ES-I3 (cell line): ENCODE results near the gene PLD4.
"Not testable (repeated sequence)": the region's sequence is repeated elsewhere in the genome, so short reads cannot be mapped to it uniquely, and the experiment has no call there.

ENCODE experiments used
- H3K36me3 ChIP-seq: 2 replicates; pipeline ENCODE4 v1.6.1; 2013; ENCODE audit warnings: mild to moderate bottlenecking, low read length, control low read depth, moderate library complexity; ENCODE audit not compliant: insufficient read depth
- H3K4me1 ChIP-seq: 2 replicates; pipeline ENCODE4 v1.6.1; 2013; ENCODE audit warnings: mild to moderate bottlenecking, control low read depth, low read length; ENCODE audit not compliant: insufficient read depth
- H3K9ac ChIP-seq: 2 replicates; pipeline ENCODE4 v1.6.1; 2013; ENCODE audit warnings: low read depth, mild to moderate bottlenecking, low read length, moderate library complexity
- H3K9me3 ChIP-seq: 2 replicates; pipeline ENCODE4 v1.6.1; 2013; ENCODE audit warnings: mild to moderate bottlenecking, low read length, moderate library complexity; ENCODE audit not compliant: control insufficient read depth, insufficient read depth

The PLD4 gene

DNA sequence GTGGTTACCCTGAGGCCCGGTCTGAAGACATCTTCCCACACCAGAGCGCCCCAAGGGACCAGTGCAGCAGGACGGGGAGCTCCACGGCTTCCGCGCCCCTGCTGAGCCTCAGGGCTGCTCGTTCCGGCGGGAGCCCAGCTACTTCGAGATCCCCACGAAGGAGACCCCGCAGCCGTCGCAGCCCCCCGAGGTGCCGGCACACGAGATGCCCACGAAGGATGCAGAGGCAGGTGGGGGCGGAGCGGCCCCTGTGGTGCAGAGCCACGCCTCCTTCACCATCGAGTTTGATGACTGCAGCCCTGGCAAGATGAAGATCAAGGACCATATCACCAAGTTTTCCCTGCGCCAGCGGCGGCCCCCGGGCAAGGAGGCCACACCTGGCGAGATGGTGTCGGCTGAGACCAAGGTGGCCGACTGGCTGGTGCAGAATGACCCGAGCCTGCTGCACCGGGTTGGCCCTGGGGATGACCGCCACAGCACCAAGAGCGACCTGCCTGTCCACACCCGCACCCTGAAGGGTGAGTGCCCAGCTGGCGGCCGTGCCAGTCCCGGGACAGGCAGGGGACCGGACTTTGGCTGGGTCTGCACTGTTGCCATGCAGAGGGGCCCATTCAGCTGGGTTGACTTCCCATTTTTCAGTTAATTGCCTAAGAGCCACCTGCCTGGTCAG is 41.6 kb upstream of the PLD4 start:
- Histone ChIP-seq H3K36me3 (no peaks in the 10 kb centered on the region), H3K9ac (no peak overlapping the region), H3K9me3 (no peaks in the 10 kb centered on the region), H3K4me1 (peaks cover 10% of the 10 kb centered on the region; the same call in 1 of the 2 replicates)

DNA sequence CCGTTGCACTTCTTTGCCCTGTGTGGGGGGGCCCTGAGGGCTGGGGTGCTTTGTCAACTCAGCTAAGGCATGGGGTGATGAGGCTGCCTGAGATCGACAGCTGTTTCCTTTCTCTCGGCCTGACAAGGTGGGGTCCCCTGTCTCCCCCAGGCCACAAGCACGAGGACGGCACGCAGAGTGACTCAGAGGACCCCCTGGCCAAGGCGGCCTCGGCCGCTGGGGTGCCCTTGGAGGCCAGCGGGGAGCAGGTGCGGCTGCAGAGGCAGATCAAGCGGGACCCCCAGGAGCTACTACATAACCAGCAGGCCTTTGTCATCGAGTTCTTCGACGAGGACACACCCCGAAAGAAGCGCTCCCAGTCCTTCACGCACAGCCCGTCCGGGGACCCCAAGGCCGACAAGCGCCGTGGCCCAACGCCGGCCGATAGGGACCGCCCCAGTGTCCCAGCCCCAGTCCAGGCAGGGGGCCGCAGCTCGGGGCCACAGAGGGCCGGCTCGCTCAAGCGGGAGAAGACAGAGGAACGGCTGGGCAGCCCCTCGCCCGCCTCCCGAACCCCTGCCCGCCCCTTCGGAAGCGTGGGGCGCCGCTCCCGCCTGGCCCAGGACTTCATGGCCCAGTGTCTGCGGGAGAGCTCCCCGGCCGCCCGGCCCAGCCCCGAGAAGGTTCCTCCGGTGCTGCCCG is 40.9 kb upstream of the PLD4 start:
- Histone ChIP-seq H3K9ac (no peak overlapping the region), H3K9me3 (no peaks in the 10 kb centered on the region), H3K4me1 (peaks cover 10% of the 10 kb centered on the region; the same call in 1 of the 2 replicates), H3K36me3 (no peaks in the 10 kb centered on the region)

DNA sequence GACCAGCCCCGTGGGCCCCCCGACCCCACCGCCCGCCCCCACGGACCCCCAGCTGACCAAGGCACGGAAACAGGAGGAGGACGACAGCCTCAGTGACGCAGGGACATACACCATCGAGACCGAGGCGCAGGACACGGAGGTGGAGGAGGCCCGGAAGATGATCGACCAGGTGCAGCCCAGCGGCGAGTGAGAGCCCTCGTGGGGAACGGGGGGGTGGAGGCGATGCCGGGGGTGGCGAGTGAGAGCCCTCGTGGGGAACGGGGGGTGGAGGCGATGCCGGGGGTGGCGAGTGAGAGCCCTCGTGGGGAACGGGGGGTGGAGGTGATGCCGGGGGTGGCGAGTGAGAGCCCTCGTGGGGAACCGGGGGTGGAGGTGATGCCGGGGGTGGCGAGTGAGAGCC is 40.3 kb upstream of the PLD4 start:
- H3K9ac ChIP-seq = not testable (repeated sequence)

DNA sequence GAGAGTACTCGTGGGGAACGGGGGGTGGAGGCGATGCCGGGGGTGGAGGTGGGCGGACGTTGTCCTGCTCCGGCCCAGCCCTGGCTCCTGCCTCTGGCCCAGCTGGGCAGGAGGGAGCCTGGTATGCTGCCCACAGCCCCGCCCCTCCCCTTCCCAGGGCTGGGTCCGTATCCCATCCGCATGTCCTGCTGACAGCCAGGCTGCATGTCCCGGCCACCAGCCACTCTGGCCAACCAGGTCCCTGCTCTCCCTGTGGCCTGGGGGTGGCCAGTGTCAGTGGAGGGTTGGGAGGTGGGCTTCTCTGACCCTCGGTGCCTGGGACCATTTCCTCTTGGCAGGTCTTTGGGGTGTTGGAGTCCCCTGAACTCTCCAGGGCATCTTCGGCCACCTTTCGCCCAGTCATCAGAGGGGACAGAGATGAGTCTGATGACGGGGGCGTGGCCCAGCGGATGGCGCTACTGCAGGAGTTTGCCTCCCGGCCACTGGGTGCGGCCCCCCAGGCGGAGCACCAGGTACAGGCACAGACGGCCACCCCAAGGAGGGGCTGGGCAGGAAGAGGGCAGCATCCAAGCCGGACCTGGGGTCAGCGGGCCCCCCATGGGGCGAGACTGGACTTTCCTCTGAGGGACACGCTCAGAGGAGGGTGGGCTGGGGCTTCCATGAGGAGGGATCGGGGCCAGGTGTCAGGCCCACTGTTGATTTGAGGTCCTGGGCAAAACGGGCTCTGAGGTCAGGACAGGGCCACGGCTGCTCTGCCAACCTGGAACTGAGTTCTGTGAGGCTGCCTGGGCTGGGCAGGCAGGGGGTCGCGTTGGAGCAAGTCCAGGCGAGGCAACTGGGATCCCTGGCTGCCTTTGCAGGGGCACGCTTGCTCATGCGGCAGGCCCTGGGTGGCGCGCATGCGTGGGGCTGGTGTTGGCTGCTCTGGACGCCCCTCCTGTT is 39.4 kb upstream of the PLD4 start:
- no peak overlapping the region for H3K9ac ChIP-seq
- H3K36me3 ChIP-seq = no peaks in the 10 kb centered on the region
- peaks cover 10% of the 10 kb centered on the region; the same call in 1 of the 2 replicates for H3K4me1 ChIP-seq
- H3K9me3 ChIP-seq = no peaks in the 10 kb centered on the region

More for the DNA sequence above, 40.3 kb upstream of the PLD4 start:
- not testable (repeated sequence) for H3K4me1 ChIP-seq, H3K9me3 ChIP-seq, H3K36me3 ChIP-seq

DNA sequence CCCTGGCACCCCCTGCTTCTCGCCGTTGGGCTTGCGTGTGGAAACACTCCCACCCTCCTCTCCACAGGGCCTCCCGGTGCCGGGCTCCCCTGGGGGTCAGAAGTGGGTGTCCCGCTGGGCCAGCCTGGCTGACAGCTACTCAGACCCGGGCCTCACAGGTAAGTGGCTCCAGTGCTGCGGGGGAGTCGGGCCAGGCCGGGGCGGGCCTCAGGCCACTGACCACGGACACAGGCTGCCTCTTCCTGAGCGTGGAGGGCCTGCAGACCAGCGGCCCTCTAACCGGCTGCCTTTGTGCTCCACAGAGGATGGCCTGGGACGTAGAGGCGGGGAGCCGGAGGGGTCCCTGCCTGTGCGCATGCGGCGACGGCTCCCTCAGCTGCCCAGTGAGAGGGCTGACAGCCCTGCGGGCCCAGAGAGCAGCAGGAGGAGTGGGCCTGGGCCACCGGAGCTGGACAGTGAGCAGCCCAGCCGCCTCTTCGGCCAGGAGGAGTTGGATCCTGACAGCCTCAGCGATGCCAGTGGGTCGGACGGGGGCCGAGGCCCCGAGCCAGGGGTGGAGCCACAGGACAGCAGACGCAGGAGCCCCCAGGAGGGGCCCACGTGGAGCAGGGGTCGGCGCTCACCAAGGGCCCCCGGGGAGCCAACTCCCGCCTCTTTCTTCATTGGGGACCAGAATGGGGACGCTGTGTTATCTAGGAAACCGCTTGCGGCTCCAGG is 38.5 kb upstream of the PLD4 start:
- Histone ChIP-seq H3K4me1 (peaks cover 10% of the 10 kb centered on the region; the same call in 1 of the 2 replicates), H3K9me3 (no peaks in the 10 kb centered on the region), H3K36me3 (no peaks in the 10 kb centered on the region), H3K9ac (no peak overlapping the region)

DNA sequence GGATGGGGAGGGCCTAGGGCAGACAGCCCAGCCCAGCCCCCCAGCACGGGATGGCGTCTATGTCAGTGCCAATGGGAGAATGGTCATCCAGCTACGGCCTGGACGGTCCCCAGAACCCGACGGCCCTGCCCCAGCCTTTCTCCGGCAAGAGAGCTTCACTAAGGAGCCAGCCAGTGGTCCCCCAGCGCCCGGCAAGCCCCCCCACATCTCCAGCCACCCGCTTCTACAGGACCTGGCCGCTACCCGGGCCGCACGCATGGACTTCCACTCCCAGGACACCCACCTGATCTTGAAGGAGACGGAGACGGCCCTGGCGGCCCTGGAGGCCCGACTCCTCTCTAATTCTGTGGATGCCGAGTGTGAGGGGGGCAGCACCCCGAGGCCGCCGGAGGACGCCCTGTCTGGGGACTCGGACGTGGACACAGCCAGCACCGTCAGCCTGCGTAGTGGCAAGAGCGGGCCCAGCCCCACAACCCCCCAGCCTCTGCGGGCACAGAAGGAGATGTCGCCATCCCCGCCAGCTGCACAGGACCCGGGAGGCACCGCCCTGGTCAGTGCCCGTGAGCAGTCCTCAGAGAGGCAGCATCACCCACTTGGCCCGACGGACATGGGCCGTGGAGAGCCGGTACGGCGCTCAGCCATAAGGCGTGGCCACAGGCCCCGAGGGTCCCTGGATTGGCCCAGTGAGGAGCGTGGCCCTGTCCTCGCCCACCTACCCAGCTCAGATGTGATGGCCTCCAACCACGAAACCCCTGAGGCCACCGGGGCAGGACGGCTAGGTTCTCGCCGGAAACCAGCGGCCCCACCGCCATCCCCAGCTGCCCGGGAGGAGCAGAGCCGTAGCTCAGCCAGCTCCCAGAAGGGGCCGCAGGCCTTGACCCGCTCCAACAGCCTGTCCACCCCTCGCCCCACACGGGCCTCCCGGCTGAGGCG is 37.7 kb upstream of the PLD4 start:
- H3K4me1 ChIP-seq = peaks cover 6% of the 10 kb centered on the region; the same call in 1 of the 2 replicates
- H3K9me3 ChIP-seq = no peaks in the 10 kb centered on the region
- H3K9ac ChIP-seq = no peak overlapping the region
- no peaks in the 10 kb centered on the region for H3K36me3 ChIP-seq

DNA sequence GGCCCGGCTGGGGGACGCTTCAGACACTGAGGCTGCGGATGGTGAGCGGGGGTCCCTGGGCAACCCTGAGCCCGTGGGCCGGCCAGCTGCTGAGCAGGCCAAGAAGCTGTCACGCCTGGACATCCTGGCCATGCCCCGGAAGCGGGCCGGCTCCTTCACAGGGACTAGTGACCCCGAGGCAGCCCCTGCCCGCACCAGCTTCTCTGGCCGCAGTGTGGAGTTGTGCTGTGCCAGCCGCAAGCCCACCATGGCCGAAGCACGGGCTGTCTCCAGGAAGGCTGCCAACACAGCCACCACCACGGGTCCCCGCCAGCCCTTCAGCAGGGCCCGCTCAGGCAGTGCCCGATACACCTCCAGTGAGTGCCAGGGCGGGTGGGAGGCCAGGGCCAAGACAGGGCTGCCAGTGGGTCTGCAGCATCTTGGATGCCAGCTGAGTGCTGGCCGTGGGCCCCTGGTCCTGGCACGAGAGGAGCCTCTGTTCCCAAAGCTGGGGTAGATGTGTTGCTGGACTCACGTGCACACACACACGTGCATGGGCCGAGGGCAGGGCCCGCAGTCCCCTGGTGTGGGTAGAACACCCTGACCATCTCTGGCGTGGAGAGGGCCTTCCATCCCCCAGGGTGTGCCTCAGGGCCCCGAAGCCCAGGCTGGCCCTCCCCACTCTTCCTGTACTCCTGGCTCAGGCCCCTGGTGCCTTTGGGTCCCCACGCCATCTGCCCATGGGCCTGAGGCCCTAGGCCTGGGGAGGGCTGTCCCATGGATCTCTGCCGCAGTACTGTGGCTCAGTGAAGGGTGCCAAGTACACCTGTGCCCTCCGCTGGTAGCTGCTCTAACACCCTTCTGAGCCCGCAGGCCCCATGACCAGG is 36.8 kb upstream of the PLD4 start:
- Histone ChIP-seq H3K9me3 (no peaks in the 10 kb centered on the region), H3K4me1 (no peaks in the 10 kb centered on the region; the same call in 1 of the 2 replicates), H3K9ac (no peak overlapping the region), H3K36me3 (no peaks in the 10 kb centered on the region)

DNA sequence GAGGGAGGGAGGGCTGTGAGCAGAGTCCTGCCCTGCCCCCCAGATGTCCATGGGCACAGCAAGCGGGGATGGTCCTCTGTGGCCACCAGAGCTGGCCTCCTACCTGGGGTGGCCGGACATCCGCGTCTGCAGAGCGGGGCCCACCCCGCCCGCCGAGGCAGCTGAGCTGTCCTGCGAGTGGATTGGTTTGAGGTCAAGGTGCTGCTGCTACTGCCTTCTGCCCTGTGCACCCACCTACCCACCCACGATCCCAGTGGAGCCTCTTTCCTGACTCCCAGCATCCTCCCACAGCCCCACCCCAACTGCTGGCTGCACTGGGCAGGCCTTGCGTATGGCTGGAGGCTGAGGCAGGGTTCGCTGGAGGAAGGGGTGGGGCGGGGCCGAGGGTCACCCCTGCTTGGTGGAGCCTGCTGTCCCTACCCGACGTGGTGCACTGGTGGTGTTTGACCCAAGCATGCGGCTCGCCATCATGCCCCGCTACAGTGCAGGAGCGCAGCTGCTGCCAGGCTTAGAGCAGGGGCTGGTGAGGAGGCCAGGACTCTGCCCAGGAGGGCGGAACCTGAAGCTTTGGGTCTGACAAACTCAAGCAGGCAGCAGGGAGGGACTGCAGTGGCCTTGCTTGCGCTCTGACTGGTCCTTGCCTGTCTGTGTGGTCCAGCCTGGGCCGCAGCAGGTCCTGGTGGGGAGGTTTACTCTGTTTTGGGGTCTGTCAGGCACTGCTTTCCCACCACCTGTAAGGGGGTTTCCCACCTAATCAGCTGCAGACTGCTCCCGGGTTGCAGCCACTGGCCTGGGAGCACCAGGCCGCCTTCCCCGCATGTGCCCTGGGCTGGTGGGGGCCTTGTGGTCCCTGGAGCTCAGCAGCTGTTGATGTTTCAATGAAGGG is 35.9 kb upstream of the PLD4 start:
- Histone ChIP-seq H3K9ac (no peak overlapping the region), H3K9me3 (no peaks in the 10 kb centered on the region), H3K36me3 (no peaks in the 10 kb centered on the region), H3K4me1 (no peaks in the 10 kb centered on the region)

DNA sequence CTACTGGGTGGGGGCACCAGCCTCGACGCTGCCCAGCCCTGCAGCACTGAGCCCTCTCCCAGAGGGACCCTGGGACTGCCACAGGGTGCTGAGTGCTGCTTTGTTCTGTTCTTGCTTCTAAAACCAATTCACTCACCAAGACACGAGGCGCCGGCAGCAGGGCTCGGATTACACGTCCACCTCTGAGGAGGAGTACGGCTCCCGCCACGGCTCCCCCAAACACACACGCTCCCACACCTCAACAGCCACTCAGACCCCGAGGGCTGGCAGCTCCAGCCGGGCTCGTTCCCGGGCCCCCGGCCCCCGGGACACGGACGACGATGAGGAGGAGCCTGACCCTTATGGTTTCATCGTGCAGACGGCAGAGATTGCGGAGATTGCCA is 35.3 kb upstream of the PLD4 start:
- Histone ChIP-seq H3K36me3 (no peaks in the 10 kb centered on the region), H3K9ac (no peak overlapping the region), H3K9me3 (no peaks in the 10 kb centered on the region), H3K4me1 (no peaks in the 10 kb centered on the region)

DNA sequence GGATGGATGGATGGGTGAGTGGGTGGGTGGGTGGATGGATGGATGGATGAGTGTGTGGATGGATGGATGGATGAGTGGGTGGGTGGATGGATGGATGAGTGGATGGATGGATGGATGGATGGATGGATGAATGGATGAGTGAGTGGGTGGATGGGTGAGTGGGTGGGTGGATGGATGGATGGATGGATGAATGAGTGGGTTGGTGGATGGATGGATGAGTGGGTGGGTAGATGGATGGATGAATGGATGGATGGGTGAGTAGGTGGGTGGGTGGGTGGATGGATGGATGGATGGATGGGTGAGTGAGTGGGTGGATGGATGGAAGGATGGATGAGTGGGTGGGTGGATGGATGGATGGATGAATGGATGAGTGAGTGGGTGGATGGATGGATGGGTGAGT is 34.4 kb upstream of the PLD4 start:
- H3K4me1 ChIP-seq, H3K9ac ChIP-seq, H3K36me3 ChIP-seq, H3K9me3 ChIP-seq: not testable (repeated sequence)

DNA sequence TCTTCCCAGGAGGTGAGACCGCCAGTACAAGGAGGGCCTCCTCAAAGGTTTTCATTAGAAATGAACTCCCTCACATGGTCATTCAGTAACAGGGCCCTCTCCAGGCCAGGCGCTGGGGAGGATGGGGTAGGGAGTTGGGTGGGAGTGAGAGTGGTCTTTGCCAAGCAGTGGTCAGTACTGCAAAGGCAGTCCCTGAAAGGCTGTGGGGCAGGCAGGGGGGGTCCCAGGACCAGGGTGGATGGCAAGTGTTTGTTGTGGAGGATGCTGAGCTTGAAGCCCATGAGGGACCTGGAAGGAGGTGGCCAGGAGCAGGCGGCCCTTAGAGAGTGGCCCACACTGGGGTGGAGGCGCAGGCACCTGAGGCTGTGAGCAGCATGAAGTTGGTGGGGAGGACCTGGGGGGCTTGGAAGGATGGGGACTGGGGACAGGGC is 33.5 kb upstream of the PLD4 start:
- Histone ChIP-seq H3K9ac (no peak overlapping the region), H3K9me3 (no peaks in the 10 kb centered on the region), H3K36me3 (no peaks in the 10 kb centered on the region), H3K4me1 (no peaks in the 10 kb centered on the region)
